GM18502 (cell line): ENCODE data around the gene AHSA1.
"Not testable (repeated sequence)": the region's sequence is repeated elsewhere in the genome, so short reads cannot be mapped to it uniquely, and the experiment has no call there.

Experiments used
- ATAC-seq: cut with Tn5 transposase; IDR thresholded peaks from one replicate; pipeline ENCODE4 v1.9.1; 2021; ENCODE audit warnings: mild to moderate bottlenecking; ENCODE audit not compliant: unreplicated experiment, poor library complexity

The AHSA1 gene

GRCh38 chr14:77457522-77458248 lies at the start of gene AHSA1, which contains the start of gene VIPAS39:
AHSA1 (plus strand) TSS chr14:77458093; CDS start chr14:77458190, 97 bp downstream.
VIPAS39 (minus strand) TSS chr14:77457601; CDS start chr14:77454102, 3,499 bp downstream.
- peak; percentile 89 for ATAC-seq

DNA sequence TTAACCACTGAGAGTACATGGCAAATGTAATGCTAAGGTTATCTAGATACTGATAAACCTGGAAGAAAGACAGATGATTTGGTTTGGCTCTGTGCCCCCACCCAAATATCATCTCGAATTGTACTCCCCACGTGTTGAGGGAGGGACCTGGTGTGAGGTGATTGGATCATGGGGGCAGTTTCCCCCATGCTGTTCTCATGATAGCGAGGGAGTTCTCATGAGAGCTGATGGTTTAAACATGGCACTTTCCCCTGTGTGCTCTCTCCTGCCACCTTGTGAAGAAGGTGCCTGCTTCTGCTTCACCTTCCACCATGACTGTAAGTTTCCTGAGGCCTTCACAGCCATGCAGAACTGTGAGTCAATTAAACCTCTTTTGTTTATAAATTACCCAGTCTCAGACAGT lies 48.8 kb upstream of the AHSA1 start:
- ATAC-seq, result no peak

DNA sequence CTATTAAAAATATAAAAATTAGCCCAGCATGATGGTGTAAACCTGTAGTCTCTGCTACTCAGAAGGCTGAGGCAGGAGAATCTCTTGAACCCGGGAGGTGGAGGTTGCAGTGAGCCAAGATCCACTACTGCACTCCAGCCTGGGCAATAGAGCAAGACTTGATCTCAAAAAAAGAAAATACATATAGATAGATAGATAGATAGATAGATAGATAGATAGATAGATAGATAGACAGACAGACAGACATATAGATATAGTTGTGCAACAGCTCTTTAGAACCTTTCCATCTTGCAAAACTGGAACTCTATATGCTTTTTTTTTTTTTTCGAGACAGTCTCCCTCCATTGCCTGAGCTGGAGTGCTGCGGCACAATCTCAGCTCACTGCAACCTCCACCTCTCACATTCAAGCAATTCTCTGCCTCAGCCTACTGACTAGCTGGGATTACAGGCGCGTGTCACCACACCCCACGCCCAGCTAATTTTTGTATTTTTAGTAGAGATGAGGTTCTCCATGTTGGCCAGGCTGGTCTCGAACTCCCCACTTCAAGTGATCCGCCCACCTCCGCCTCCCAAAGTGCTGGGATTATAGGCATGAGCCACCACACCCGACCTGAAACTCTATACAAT lies 42.4 kb upstream of the AHSA1 start:
- not testable (repeated sequence) for ATAC-seq

DNA sequence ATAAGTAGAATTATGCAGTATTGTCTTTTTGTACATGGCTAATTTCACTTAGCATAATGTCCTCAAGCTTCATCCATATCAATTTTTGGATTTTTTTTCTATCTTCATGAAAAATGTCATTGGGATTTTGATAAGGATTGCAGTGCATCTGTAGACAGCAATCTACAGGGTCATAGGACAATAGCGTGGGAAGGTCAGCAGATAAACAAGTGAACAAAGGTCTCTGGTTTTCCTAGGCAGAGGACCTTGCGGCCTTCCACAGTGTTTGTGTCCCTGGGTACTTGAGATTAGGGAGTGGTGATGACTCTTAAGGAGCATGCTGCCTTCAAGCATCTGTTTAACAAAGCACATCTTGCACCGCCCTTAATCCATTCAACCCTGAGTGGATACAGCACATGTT lies 41.8 kb upstream of the AHSA1 start:
- not testable (repeated sequence) for ATAC-seq

DNA sequence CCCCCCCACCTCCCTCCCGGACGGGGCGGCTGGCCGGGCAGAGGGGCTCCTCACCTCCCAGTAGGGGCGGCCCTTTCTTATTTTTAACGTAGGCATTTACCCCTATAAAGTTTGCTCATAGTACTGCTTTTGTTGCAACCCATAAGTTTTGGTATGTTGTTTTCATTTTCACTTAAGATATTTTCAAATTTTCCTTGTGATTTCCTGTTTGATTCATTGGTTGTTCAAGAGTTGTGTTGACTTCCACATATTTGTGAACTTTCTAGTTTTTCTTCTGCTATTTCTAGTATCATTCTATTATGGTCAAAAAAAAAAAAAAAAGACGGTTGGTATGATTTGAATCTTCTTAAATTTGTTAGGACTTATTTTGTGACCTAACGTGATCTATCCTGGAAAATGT lies 41.1 kb upstream of the AHSA1 start:
- ATAC-seq, result no peak

DNA sequence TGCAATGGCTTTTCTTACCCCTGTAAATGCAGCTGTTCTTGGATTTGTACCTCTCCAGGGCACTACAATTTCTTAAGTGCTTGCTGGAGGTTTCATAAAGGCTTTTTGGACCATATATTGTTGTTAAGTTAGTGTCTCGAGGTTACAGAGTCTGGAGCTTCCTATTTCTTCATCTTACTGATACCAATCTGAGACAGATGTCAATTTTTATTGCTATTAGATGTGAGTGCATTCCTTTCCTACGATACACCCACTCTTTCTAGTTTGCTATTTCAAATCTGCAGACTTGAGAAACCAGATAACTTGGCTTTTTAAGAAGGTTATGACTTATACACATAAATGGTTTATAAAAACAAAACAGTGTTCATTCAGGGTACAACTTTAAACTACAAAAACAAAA lies 36.7 kb upstream of the AHSA1 start:
- no peak for ATAC-seq

- no peak for ATAC-seq
Measured at GRCh38 chr14:77423423-77423822, 34.5 kb upstream of the AHSA1 start, which contains the start of gene NOXRED1. NOXRED1 (minus strand) TSS chr14:77423523; CDS start chr14:77422889, 634 bp downstream.

- no peak for ATAC-seq
Measured at GRCh38 chr14:77424862-77425261, 33.0 kb upstream of the AHSA1 start.

DNA sequence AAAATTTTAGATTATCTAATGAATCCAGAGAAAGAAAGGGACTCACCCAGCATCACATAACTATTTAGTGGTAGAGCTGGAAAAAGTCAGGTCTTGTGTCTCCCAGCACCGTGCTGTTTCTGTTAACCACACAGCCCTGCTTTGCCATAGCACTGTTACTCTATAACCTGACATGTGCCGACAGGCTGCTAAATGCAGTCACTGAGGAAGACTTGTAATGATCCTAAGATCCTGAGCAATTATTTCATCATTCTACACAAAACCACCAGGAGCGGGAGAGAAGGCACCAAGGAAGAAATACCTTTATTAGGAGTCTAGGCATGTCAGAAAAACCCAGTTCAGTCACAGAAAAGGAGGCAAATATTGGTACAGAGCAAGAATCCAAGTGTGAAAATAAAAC lies 31.5 kb upstream of the AHSA1 start:
- no peak for ATAC-seq

GRCh38 chr14:77436042-77436441 lies 21.9 kb upstream of the AHSA1 start:
- ATAC-seq, result no peak

GRCh38 chr14:77438596-77438995 lies 19.3 kb upstream of the AHSA1 start:
- ATAC-seq, result no peak

- no peak for ATAC-seq
Measured at GRCh38 chr14:77439861-77440260, 18.0 kb upstream of the AHSA1 start.

DNA sequence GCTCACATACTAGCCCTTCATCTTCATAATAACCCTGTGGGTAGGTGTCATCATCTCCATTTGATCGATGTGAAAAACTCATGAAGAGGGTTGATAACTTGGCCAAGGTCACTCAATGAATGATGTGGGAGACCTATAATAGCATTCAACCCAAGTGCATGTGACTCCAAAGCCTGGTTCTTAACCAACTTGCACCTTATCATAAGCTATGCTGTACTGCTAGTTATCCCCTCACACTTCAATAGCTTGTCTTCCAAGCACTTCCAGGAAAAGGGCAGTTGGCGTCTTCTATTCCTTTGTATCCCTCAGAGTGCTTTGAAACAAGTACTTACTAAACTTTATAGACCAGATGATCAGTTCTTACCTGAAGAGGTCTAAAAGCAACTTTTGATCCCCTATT lies 15.7 kb upstream of the AHSA1 start:
- no peak for ATAC-seq

DNA sequence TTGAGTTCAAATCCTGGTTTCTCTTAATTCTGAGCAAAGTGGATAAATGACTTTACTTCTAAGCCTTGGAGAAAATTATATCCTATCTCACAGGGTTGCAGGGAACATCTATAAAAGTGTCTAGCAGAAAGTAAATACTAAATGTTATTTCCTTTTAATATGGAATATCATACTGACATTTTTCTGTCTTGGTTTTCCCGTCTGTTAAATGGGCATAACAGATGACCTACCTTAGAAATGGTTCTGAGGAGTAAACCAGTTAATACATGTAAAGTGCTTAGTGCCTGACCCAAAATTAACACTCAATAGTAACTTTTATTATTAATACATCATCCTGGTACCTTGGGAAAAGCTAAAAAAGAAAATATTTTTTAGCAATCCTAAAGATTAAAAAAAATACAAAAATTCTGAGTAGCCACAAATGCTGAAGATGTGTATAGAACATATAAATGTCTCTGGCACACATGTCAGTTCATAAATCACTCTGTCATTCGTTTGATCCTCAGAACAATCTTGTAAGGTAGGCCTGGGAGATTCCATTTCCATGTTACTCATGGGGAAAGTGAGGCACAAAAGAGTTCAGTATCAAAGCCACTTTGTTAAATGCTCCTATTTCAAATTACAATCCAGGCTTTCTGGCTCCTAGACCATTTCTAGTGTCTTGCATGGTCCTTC lies 1.8 kb upstream of the AHSA1 start:
- no peak for ATAC-seq

- no peak for ATAC-seq
Measured at GRCh38 chr14:77457115-77457521, 775 bp upstream of the AHSA1 start.

DNA sequence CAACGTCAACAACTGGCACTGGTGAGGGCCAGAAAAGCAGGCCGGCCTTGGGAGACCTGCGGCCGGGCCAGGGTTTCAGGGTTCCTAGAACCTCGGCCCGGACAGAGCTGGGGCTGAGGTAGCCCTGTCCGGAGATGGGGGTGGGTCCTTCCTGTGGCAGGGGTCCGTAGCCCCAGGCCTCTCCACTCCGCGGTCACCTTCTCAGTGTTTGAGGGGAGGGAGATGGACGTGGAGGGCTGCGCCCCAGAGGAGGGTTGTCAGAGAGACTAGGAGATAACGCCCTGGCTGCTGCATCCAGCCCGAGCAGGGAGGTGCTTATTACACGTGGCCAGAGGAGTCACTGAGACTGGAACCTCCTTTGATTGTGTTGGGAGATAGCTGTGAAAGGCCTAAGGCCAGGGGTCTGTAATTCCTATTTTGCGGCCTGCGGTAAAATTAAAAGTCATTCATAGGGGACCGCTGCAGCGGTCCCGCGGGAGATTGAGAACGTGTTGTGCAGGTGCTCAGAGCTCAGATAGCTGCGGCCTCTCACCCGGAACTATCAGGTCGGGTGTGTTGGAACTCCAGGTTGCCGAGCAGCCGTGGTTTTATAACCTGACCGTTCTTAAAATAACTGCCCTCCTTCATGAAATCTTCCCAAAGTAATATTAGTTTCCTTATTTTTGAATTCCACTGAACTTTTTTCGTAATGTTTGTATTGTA lies 507 bp downstream of the AHSA1 start:
- ATAC-seq, result peak; percentile 27

GRCh38 chr14:77459072-77459723 lies 1.3 kb downstream of the AHSA1 start:
- no peak for ATAC-seq

- no peak for ATAC-seq
Measured at GRCh38 chr14:77467801-77468200, 9.9 kb downstream of the AHSA1 start.

- ATAC-seq, result no peak
Measured at GRCh38 chr14:77469067-77469505, 11.2 kb downstream of the AHSA1 start.

DNA sequence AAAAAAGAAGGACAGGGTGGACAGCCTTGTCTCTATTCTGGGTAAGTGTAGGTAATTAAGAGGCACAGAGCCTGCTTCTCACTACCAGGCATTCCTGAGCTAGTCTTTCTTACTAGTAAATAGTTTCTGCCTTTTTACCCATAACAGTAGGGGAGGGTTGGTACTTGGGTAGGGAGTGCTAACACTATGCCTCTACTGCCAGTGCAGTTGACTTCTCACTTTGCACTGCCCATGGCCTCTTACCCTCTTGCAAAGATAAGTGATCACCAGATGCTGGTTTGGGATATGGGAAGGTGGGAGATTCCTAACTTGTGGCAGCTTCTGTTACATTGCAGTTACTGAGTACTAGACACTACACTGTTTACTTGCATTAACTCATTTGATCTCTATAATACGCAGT lies 11.6 kb downstream of the AHSA1 start:
- ATAC-seq, result no peak
